NCI-H526 (cell line): ENCODE measurements around the gene RMRP.

Source experiments
- DNase-seq, 2 experiments: peaks; one replicate each; lab custom pipeline; 2025; lab: John Stamatoyannopoulos, UW

The RMRP gene

GRCh38 chr9:35657546-35658136 lies at the start of gene RMRP:
Gene RMRP, minus strand, starts transcription at chr9:35658019.
- peak; percentile 98 for DNase-seq

GRCh38 chr9:35706951-35707350 lies 49.1 kb upstream of the RMRP start:
- no peak for DNase-seq

- DNase-seq = no peak
Measured at GRCh38 chr9:35705836-35706430, 48.1 kb upstream of the RMRP start.

- DNase-seq = no peak
Measured at GRCh38 chr9:35705372-35705771, 47.6 kb upstream of the RMRP start.

- no peak for DNase-seq
Measured at GRCh38 chr9:35703906-35704672, 46.3 kb upstream of the RMRP start.

- no peak for DNase-seq
Measured at GRCh38 chr9:35702696-35703095, 44.9 kb upstream of the RMRP start.

GRCh38 chr9:35700942-35701341 lies 43.1 kb upstream of the RMRP start:
- no peak for DNase-seq

- no peak for DNase-seq
Measured at GRCh38 chr9:35700031-35700430, 42.2 kb upstream of the RMRP start.

GRCh38 chr9:35698231-35698630 lies 40.4 kb upstream of the RMRP start:
- no peak for DNase-seq

GRCh38 chr9:35697486-35697885 lies 39.7 kb upstream of the RMRP start:
- DNase-seq = no peak

GRCh38 chr9:35696520-35697215 lies 38.8 kb upstream of the RMRP start:
- peak in 1 of 2 experiments; percentile 65 for DNase-seq

GRCh38 chr9:35695943-35696401 lies 38.2 kb upstream of the RMRP start:
- no peak for DNase-seq

- peak in 1 of 2 experiments; percentile 41 for DNase-seq
Measured at GRCh38 chr9:35691757-35692301, 34.0 kb upstream of the RMRP start.

- no peak for DNase-seq
Measured at GRCh38 chr9:35691334-35691650, 33.5 kb upstream of the RMRP start.

GRCh38 chr9:35690614-35691333 lies 33.0 kb upstream of the RMRP start:
- DNase-seq = peak in 1 of 2 experiments; percentile 43

- DNase-seq = no peak
Measured at GRCh38 chr9:35690294-35690613, 32.4 kb upstream of the RMRP start.

- DNase-seq = no peak
Measured at GRCh38 chr9:35689542-35690293, 31.9 kb upstream of the RMRP start, which contains the start of gene TPM2. Gene TPM2, minus strand, starts transcription at chr9:35689925. Its CDS starts 108 bp downstream, at chr9:35689817.

- no peak for DNase-seq
Measured at GRCh38 chr9:35688558-35689541, 31.0 kb upstream of the RMRP start.

- DNase-seq = no peak
Measured at GRCh38 chr9:35687972-35688557, 30.2 kb upstream of the RMRP start.
